HL-60/S4 treated with retinoic acid at 250 ng/mL for 4 days and 3 days (cell line): Measurements from ENCODE around the gene ERBIN.
"Not testable (repeated sequence)": the region's sequence is repeated elsewhere in the genome, so short reads cannot be mapped to it uniquely, and the experiment has no call there.

Experiments
- in situ Hi-C: fragments of 300-500 bp; cut with MboI; formaldehyde crosslinking; loops from 2 replicates; pipeline ENCODE4 v1.7.0; 2022; ENCODE audit warnings: low sequenced_read_pairs

The ERBIN gene

DNA sequence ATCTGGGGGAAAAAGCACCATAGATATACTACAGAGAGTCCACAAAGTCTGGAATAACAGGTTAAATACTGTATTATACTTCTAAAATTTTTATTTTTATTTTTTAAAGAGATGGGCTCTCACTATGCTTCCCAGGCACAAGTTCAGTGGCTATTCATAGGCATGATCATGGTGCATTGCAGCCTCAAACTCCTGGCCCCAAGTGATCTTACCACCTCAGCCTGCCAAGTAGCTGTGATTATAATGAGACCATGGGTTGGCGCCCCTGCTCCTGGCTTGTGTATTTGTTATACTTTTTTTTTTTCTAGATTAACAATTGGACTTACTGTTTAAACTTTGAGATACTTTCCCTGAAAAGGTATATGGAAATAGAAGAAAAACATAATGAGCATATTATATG is 25.9 kb downstream of the ERBIN start:
- in situ Hi-C loops, result no loop called here

DNA sequence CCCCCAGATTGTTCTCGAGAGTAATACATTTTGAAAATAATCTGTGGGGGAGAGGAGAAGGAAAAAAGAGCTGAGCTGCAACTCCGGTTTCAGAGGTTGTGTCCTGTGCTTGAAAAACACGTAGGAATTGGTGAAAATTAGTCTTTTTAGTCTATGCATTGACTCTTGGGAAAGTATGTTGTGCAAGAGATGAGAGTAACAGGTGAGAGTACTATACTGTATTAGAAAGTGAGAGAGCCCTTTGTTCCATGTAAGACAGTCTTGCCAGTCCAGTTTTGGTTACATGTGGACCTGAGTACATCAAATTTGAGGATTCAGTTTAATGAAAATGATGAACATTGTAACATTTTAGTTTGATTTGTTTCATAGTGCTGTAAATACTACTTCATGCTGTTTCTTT is 27.8 kb downstream of the ERBIN start:
- in situ Hi-C loops, result no loop called here

GRCh38 chr5:65955746-65956145 is 29.4 kb downstream of the ERBIN start:
- in situ Hi-C loops, result no loop called here

DNA sequence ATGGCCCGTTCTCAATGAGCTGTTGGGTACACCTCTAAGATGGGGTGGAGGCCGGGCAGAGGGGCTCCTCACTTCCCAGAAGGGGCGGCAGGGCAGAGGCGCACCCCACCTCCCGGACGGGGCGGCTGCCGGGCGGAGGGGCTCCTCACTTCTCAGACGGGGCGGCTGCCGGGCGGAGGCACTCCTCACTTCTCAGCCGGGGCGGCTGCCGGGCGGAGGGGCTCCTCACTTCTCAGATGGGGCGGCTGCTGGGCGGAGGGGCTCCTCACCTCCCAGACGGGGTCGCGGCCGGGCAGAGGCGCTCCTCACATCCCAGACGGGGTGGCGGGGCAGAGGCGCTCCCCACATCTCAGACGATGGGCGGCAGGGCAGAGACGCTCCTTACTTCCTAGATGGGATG is 31.3 kb downstream of the ERBIN start:
- in situ Hi-C loops, result not testable (repeated sequence)

DNA sequence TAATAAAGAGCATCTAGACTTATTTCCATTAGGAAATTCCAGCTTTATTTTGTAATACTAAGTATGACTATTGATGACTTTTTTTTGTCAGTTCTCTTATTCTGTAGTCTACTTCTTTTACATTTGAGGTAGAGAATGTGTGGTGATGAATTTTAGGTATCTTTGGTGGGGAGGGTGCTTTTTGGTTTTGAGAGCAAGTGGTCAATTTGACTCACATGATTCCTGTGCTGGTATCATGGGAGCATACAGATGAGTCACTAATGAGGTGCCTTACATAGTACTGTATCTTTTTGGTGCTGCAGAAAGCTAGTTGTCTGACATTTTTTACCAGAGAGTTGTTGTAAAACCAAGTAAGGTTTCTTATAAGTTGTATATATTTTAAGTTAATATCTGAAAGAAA is 35.3 kb downstream of the ERBIN start:
- in situ Hi-C loops, result no loop called here

DNA sequence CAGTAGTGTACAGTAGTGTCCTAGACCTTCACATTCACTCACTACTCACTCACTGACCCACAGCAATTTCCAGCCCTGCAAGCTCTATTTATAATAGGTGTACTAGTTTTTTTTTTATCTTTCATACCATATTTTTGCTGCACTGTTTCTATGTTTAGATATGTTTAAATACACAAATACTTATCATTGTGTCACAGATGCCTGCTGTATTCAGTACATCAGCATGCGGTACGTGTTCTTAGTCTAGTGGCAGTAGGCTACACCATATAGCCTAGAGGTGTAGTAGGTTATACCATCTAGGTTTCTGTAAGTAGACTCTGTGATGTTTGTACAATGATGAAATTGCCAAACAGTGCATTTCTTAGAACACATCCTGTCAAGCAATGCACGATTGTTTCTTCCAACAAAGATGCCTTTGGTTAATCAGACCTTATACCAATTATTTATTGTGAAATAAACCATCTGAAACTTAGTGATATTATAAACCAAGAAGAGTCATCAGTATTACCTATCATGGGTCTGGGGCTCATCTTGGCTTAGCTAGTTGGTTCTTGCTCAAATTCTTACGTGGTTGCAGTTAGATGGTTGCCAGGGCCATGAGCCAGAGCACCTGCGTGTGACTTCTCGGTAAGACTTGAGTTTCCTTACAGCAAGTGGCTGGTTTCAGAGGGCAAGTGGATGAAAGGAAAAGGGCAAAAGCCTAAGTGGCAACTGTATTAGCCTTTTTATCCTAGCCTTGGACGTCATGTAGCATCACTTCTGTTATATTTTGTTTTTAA is 41.1 kb downstream of the ERBIN start:
- in situ Hi-C loops, result no loop called here

DNA sequence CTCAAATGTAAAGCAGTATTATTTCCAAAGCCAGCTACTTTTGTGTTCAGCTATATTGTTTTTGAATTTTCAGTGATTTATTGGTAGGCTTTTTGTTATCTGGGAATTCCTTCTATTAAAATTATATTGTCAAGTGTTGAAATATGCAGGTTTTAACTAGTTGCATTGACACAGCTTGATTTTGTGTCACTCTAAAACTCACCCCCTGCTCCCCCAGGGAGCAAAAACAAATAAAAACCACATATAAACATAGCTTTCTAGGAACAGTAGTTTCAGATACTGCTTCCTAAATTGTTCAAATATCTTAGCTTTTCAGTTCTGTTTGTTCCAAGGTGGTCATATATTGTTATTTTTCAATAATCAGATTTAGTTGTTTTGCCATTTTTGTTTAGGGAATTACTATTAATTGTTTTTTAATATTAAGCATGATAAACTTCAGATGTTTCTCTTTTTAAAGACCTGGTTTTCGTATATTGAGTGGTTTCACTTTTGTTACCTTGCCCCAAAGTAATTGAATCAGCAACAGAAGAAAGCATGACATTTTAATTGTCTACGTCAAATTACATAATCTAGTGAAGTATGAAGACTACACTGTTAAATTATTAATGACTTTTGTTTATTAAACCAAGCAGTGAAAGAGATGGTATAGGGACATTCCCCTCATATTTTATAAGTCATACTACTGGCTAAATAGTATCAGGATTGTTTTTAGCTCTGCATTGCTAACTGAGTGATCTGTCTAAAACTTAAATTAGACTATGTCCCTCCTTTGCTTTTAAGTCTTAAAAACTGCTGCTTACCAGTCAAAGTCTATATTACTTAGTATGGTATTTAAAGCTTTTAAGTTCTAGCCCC is 43.4 kb downstream of the ERBIN start:
- in situ Hi-C loops, result no loop called here

- in situ Hi-C loops, result no loop called here
Measured at GRCh38 chr5:65970481-65971367, 44.3 kb downstream of the ERBIN start.

GRCh38 chr5:65971643-65972042 is 45.3 kb downstream of the ERBIN start:
- in situ Hi-C loops, result no loop called here

DNA sequence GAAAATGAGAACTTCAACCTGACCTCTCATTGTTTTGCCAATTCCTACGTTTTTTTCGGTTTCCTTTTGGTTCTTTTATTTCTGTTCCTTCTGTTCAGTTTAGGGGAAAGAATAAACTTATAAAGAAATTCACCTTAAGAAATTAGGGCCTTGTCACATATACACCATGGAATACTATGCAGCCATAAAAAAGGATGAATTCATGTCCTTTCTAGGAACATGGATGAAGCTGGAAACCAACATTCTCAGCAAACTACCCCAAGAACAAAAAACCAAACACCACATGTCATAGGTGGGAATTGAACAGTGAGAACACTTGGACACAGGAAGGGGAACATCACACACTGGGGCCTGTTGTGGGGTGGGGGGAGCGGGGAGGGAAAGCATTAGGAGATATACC is 46.5 kb downstream of the ERBIN start:
- in situ Hi-C loops, result not testable (repeated sequence)

DNA sequence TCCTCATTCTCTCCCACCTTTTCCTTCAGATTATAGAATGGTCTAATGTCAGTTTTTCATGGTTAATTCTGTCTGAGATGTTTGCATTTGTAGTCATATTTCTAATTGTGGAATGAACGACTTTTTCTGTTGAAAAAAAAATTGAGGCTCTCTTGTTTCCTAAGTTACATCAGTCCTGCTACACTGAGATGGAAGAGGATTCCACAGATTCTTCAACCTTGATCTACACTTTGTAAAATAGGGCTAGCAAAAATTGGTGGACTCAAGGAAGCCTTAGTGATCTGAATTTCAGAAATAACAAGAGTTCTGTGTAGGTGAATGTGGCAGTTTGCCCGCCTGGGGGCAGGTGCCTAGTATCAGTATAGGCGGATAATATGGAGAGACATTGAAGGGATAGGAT is 51.9 kb downstream of the ERBIN start:
- in situ Hi-C loops, result no loop called here

DNA sequence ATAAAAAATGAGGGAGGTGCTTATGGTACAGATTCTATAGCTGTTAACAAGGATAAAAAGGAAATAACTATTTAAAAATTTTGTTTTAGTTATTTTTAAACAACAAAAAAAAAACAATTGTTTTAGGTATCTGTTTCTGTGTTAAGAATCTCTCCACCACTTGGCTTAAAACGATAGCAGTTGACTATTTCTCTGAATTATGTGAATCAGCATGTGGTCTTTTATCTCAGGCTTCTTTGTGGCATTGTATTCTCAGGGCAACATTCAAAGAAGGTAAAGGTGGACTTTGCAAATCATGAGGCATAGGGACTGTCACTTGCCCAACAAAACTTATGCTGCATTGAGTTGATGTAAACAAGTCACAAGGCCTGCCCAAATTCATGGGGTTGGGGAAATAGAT is 55.2 kb downstream of the ERBIN start:
- in situ Hi-C loops, result no loop called here

DNA sequence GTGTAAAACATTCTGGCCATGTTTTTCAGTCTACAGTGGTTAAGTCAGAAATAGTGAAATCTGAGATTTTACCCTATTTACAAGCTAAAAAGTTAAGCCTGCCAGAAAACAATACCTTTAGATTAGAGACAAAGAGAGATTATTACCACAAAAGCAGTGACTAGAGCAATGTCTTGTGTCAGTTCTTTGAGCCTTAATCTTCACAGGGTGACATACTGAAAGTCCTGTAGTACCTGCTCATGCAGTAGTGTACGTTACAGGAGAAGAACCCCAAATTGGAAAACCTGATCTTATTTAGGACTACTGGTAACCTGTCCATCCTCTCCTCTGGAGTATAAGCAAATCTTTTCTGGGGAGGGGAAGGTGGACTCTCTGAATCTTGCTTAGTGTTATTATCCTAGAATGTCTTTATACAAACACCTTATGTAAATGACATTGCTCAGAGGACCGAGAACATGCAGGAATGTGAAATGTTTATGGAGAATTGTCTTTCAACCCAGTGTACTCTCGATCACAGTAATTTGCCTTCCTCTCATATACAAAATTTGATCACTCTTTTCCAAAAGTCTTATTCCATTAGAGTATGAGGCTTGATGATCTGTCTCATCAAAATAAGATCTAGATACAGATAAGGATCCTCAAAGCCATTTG is 55.7 kb downstream of the ERBIN start:
- in situ Hi-C loops, result no loop called here

GRCh38 chr5:65982635-65983034 is 56.3 kb downstream of the ERBIN start:
- in situ Hi-C loops, result no loop called here

DNA sequence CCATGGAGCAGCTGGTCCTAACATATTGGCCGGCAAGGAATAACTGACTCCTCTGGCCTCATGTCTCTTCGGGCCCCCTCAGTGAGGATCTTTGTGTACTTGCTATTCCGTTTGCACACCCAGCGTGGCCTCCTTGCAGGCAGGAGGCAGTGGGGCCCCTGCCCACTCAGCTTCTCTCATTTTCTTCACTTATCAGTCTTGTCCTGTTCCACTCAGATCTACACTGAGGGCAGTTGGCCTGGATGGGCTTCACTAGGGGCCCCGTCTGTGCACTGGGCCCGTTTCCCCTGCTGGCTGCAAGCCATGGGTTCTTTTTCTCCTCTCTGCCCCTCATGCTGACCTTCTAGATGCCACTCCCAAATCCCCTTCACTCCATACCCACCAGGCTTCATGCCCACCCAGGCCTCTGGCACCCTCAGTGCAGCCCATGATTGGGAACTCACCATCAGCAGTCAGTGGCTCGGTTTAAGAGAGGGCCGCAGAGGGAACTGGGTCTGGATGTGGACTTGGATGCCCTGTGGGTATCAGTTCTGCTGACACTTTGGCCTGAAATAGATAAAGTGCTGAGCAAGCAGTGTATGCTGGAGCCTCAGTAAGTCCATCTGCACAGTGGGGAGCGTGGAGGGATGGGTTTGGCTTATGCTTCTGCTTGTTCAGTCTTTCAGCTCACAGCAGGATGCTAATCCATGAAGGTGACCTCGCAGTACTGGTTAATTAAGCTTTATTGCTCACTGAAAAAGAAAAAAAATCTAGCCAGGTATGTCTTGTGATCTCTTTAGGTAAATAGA is 57.9 kb downstream of the ERBIN start:
- in situ Hi-C loops, result no loop called here

GRCh38 chr5:65986050-65986451 is 59.7 kb downstream of the ERBIN start:
- in situ Hi-C loops, result no loop called here

DNA sequence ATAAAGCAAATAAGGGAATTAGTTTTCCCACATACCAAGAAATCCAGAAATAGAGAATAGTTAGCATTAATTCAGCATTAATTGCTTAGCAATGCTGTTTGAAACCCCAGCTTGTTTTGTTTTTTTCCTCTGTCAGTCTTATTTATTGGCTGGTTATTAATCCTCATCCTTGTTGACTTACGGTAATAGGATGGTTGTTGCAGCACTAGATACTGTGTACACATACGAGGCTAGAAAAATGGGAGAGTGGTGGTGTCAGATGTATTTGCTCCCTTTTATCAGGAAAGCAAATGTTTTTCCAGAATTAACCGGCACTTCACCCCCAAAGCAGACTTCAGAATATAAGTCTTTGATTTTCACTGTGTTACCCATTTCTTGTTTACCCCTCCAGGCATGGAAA is 60.4 kb downstream of the ERBIN start:
- in situ Hi-C loops, result no loop called here

DNA sequence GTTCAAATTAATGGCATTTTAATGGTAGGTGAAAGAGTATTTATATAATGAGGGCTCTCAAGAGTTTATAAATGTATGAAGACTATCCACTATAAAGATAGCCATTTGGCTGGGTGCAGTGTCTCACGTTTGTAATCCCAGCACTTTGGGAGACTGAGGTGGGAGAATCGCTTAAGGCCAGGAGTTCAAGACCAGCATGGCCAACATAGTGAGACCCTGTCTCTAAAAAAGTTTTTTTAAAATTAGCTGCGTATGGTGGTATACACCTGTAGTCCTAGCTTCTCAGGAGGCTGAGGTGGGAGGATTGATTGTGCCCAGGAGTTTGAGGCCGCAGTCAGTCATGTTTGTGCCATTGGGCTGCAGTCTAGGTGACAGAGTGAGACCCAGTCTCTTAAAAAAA is 61.6 kb downstream of the ERBIN start:
- in situ Hi-C loops, result no loop called here

GRCh38 chr5:65989158-65989557 is 62.8 kb downstream of the ERBIN start:
- in situ Hi-C loops, result no loop called here

GRCh38 chr5:65992630-65993029 is 66.3 kb downstream of the ERBIN start:
- in situ Hi-C loops, result no loop called here
